ENCODE measurements around the gene NHLH2. TPM values are rescaled to one million over a fixed set of nuclear protein-coding genes. Genes with fewer than 3 reads are reported as not detected.

Gene NHLH2
- total RNA-seq, 2 donors from 2014 or later = not detected

GRCh38 chr1:115867216-115867615, 26.3 kb upstream of the NHLH2 start:
- no peaks in the 10 kb centered on the region for H3K36me3 ChIP-seq
- H3K27ac ChIP-seq = no peak overlapping the region
- no peak for DNase-seq
- H3K9me3 ChIP-seq = no peaks in the 10 kb centered on the region
- no peaks in the 10 kb centered on the region for H3K4me1 ChIP-seq
- intact Hi-C loops (cut with DNase I) = no loop called here
- H3K27me3 ChIP-seq = no peaks in the 10 kb centered on the region
- no peak overlapping the region for H3K4me3 ChIP-seq
- H3K9ac ChIP-seq (ENCODE audit: low read depth in 2 of 2, low read length in 2 of 2) = no peak overlapping the region
- no peak for TF ChIP-seq CTCF (IDR thresholded peaks at IDR 0.05)

- Histone ChIP-seq H3K4me1 (no peaks in the 10 kb centered on the region), H3K36me3 (no peaks in the 10 kb centered on the region), H3K27ac (no peak overlapping the region), H3K27me3 (no peaks in the 10 kb centered on the region), H3K9ac (ENCODE audit: low read depth in 2 of 2, low read length in 2 of 2) (no peak overlapping the region), H3K4me3 (no peak overlapping the region), H3K9me3 (no peaks in the 10 kb centered on the region)
- intact Hi-C loops (cut with DNase I) = no loop called here
- no peak for TF ChIP-seq CTCF (IDR thresholded peaks at IDR 0.05)
- DNase-seq = no peak
Measured at GRCh38 chr1:115865704-115866380, 24.9 kb upstream of the NHLH2 start.

GRCh38 chr1:115862403-115862802, 21.5 kb upstream of the NHLH2 start:
- no peak overlapping the region for H3K27ac ChIP-seq

GRCh38 chr1:115854005-115854404, 13.1 kb upstream of the NHLH2 start:
- Histone ChIP-seq H3K36me3 (no peaks in the 10 kb centered on the region), H3K4me1 (no peaks in the 10 kb centered on the region), H3K9ac (ENCODE audit: low read depth in 2 of 2, low read length in 2 of 2) (no peak overlapping the region), H3K27me3 (no peaks in the 10 kb centered on the region), H3K9me3 (no peaks in the 10 kb centered on the region), H3K4me3 (no peak overlapping the region), H3K27ac (no peak overlapping the region)
- no peak for DNase-seq
- TF ChIP-seq CTCF (IDR thresholded peaks at IDR 0.05) = no peak
- intact Hi-C loops (cut with DNase I) = no loop called here

More at GRCh38 chr1:115862403-115862802, 21.5 kb upstream of the NHLH2 start:
- Histone ChIP-seq H3K36me3 (no peaks in the 10 kb centered on the region), H3K9me3 (no peaks in the 10 kb centered on the region), H3K27me3 (no peaks in the 10 kb centered on the region), H3K4me3 (no peak overlapping the region), H3K9ac (ENCODE audit: low read depth in 2 of 2, low read length in 2 of 2) (no peak overlapping the region), H3K4me1 (no peaks in the 10 kb centered on the region)
- TF ChIP-seq CTCF (IDR thresholded peaks at IDR 0.05) = no peak
- intact Hi-C loops (cut with DNase I) = no loop called here
- no peak for DNase-seq

- Histone ChIP-seq H3K4me1 (no peaks in the 10 kb centered on the region), H3K27me3 (peaks cover 2% of the 10 kb centered on the region), H3K4me3 (no peak overlapping the region), H3K9me3 (no peaks in the 10 kb centered on the region), H3K36me3 (no peaks in the 10 kb centered on the region), H3K9ac (ENCODE audit: low read depth in 2 of 2, low read length in 2 of 2) (no peak overlapping the region), H3K27ac (no peak overlapping the region)
- no peak for DNase-seq
- TF ChIP-seq CTCF (IDR thresholded peaks at IDR 0.05) = no peak
- intact Hi-C loops (cut with DNase I) = no loop called here
Measured at GRCh38 chr1:115850937-115851336, 10.0 kb upstream of the NHLH2 start.

Data from colonic mucosa (tissue), 4 donors.